RCC 7860 (cell line): ENCODE measurements around the gene RPL28.
"Not testable (repeated sequence)": the region's sequence is repeated elsewhere in the genome, so short reads cannot be mapped to it uniquely, and the experiment has no call there.

Experiments
- DNase-seq: peaks from one replicate; pipeline ENCODE4 v3.0.0-alpha.2; 2015; ENCODE audit warnings: low spot score
- FAIRE-seq: peaks from 2 replicates; lab custom pipeline; 2012; peaks lifted over from hg19 to GRCh38; lab: Jason Lieb, UNC

The RPL28 gene

GRCh38 chr19:55421281-55421680 lies 35.5 kb downstream of the RPL28 start:
- DNase-seq, FAIRE-seq: not testable (repeated sequence)

GRCh38 chr19:55423225-55424005 lies 37.7 kb downstream of the RPL28 start:
- FAIRE-seq (no peak), DNase-seq (no peak)

GRCh38 chr19:55424518-55424917 lies 38.8 kb downstream of the RPL28 start:
- no peak for FAIRE-seq
- DNase-seq = no peak

GRCh38 chr19:55426042-55426441 lies 40.3 kb downstream of the RPL28 start:
- DNase-seq (no peak), FAIRE-seq (no peak)

- no peak for DNase-seq
- FAIRE-seq = no peak
Measured at GRCh38 chr19:55431183-55431582, 45.5 kb downstream of the RPL28 start.

GRCh38 chr19:55432241-55432959 lies 46.7 kb downstream of the RPL28 start:
- DNase-seq (no peak), FAIRE-seq (no peak)

GRCh38 chr19:55433292-55433691 lies 47.6 kb downstream of the RPL28 start:
- no peak for FAIRE-seq

GRCh38 chr19:55434356-55434919 lies 48.7 kb downstream of the RPL28 start:
- FAIRE-seq = no peak
- no peak for DNase-seq

More at GRCh38 chr19:55433292-55433691, 47.6 kb downstream of the RPL28 start:
- no peak for DNase-seq

GRCh38 chr19:55435020-55435419 lies 49.3 kb downstream of the RPL28 start:
- DNase-seq (no peak), FAIRE-seq (no peak)

- no peak for FAIRE-seq
- no peak for DNase-seq
Measured at GRCh38 chr19:55436847-55437246, 51.1 kb downstream of the RPL28 start.

- FAIRE-seq (no peak), DNase-seq (peak; percentile 15)
Measured at GRCh38 chr19:55437410-55437809, 51.7 kb downstream of the RPL28 start.

GRCh38 chr19:55439052-55439451 lies 53.3 kb downstream of the RPL28 start:
- FAIRE-seq = no peak
- no peak for DNase-seq

GRCh38 chr19:55440411-55441105 lies 54.8 kb downstream of the RPL28 start:
- FAIRE-seq = no peak
- DNase-seq = no peak

GRCh38 chr19:55441319-55441691 lies 55.6 kb downstream of the RPL28 start:
- DNase-seq (no peak), FAIRE-seq (no peak)

GRCh38 chr19:55441692-55442321 lies 56.1 kb downstream of the RPL28 start:
- FAIRE-seq (no peak), DNase-seq (no peak)

- FAIRE-seq (no peak), DNase-seq (no peak)
Measured at GRCh38 chr19:55442372-55442961, 56.7 kb downstream of the RPL28 start.

- no peak for DNase-seq
- FAIRE-seq = no peak
Measured at GRCh38 chr19:55443045-55443823, 57.5 kb downstream of the RPL28 start, which contains the start of gene SHISA7. TSS of gene SHISA7 (minus strand) at chr19:55443300. CDS start at chr19:55442863, 437 bp downstream.

- DNase-seq (no peak), FAIRE-seq (no peak)
Measured at GRCh38 chr19:55443824-55444480, 58.2 kb downstream of the RPL28 start.

- DNase-seq (no peak), FAIRE-seq (no peak)
Measured at GRCh38 chr19:55444646-55445045, 58.9 kb downstream of the RPL28 start.
